H1 (cell line): ENCODE results near the gene RFNG. TPM values are rescaled to one million over a fixed set of nuclear protein-coding genes. Genes with fewer than 3 reads are reported as not detected.

ENCODE experiments used
- CTCF ChIA-PET: fragments of 300-600 bp; sonication (Branson Sonifier 250); formaldehyde crosslinking; loops from one replicate; lab custom pipeline; 2021; ENCODE audit not compliant: partially characterized antibody; lab: Charles Lee
- POLR2A ChIA-PET: fragments of 300-600 bp; sonication (Branson Sonifier 250); formaldehyde crosslinking; loops from one replicate; lab custom pipeline; 2021; ENCODE audit warnings: inconsistent platforms; ENCODE audit not compliant: partially characterized antibody; lab: Charles Lee
- DNase-seq, 2 experiments: peaks; one replicate each; pipeline versions ENCODE4 v3.0.0 to v3.0.0-alpha.2; 2010 to 2022; ENCODE audit warnings: low spot score in 2 of 2, low read depth in 1 of 2, mixed read lengths in 1 of 2
- FAIRE-seq: peaks from 2 replicates; lab custom pipeline; 2011; peaks lifted over from hg19 to GRCh38; lab: Jason Lieb, UNC
- H2AFZ ChIP-seq: 2 replicates; pipeline ENCODE4 v1.8.1; 2012; ENCODE audit warnings: low read length, inconsistent platforms
- H2AK5ac ChIP-seq: 2 replicates; pipeline ENCODE4 v1.6.1; 2013; ENCODE audit warnings: low read depth, low read length
- H2BK120ac ChIP-seq: replicated peaks from 2 replicates; pipeline ENCODE3; 2013; ENCODE audit warnings: low read depth, low read length, inconsistent platforms
- H2BK12ac ChIP-seq: 2 replicates; pipeline ENCODE4 v1.6.1; 2013; ENCODE audit warnings: low read depth, low read length
- H2BK15ac ChIP-seq: 2 replicates; pipeline ENCODE4 v1.6.1; 2013; ENCODE audit warnings: low read length
- H2BK20ac ChIP-seq: 2 replicates; pipeline ENCODE4 v1.6.1; 2013; ENCODE audit warnings: low read length
- H2BK5ac ChIP-seq: 2 replicates; pipeline ENCODE4 v1.6.1; 2013; ENCODE audit warnings: low read depth, low read length
- H3K14ac ChIP-seq: 2 replicates; pipeline ENCODE4 v1.6.1; 2013; ENCODE audit warnings: inconsistent platforms; ENCODE audit not compliant: insufficient read length
- H3K18ac ChIP-seq: 2 replicates; pipeline ENCODE4 v1.6.1; 2013; ENCODE audit warnings: low read length; ENCODE audit errors: extremely low read depth
- H3K23ac ChIP-seq: 2 replicates; pipeline ENCODE4 v1.6.1; 2013; ENCODE audit warnings: inconsistent platforms; ENCODE audit not compliant: insufficient read length
- H3K23me2 ChIP-seq: 2 replicates; pipeline ENCODE4 v1.6.1; 2013; ENCODE audit warnings: low read depth, low read length
- H3K27ac ChIP-seq: 2 replicates; pipeline ENCODE4 v1.6.1; 2011; ENCODE audit warnings: low read depth, low read length, inconsistent platforms
- H3K27me3 ChIP-seq, 4 experiments: replicated peaks in 1 of 4; 1 replicate in 1 of 4; 2 replicates in 3 of 4; pipeline versions ENCODE4 v1.6.1 to v1.8.1; 2011 to 2013; ENCODE audit warnings: low read length in 3 of 4, mild to moderate bottlenecking in 3 of 4, inconsistent platforms in 2 of 4, mixed read lengths in 2 of 4, moderate library complexity in 1 of 4; ENCODE audit not compliant: control insufficient read depth in 3 of 4, insufficient read depth in 3 of 4; ENCODE audit errors: extremely low read depth in 1 of 4
- H3K36me3 ChIP-seq, 4 experiments: 2 replicates each; pipeline versions ENCODE4 v1.6.1 to v1.8.1; 2011 to 2013; ENCODE audit warnings: mild to moderate bottlenecking in 4 of 4, low read length in 3 of 4, moderate library complexity in 2 of 4, control low read depth in 1 of 4, inconsistent platforms in 1 of 4; ENCODE audit not compliant: insufficient read depth in 4 of 4, control insufficient read depth in 2 of 4
- H3K4ac ChIP-seq: replicated peaks from 2 replicates; pipeline ENCODE3; 2013; ENCODE audit warnings: low read length, low read depth, mixed read lengths, inconsistent platforms; ENCODE audit not compliant: insufficient read length
- H3K4me1 ChIP-seq, 4 experiments: replicated peaks in 1 of 4; 1 replicate in 1 of 4; 2 replicates in 3 of 4; pipeline versions ENCODE4 v1.6.1 to v1.8.1; 2011 to 2013; ENCODE audit warnings: low read length in 3 of 4, inconsistent platforms in 2 of 4, mixed read lengths in 1 of 4; ENCODE audit not compliant: insufficient read depth in 4 of 4, control insufficient read depth in 3 of 4
- H3K4me2 ChIP-seq, 2 experiments: 2 replicates each; pipeline versions ENCODE4 v1.6.1 to v1.8.1; 2011 to 2013; ENCODE audit warnings: low read depth in 2 of 2, low read length in 2 of 2, control low read depth in 1 of 2, inconsistent platforms in 1 of 2, mild to moderate bottlenecking in 1 of 2; ENCODE audit not compliant: insufficient read depth in 1 of 2
- H3K4me3 ChIP-seq, 4 experiments: fragments of 200-600, 300-600 bp in 1 of 4; sonication (generic), shearing (Covaris generic), sonication (Bioruptor Twin) in 1 of 4; 2 replicates each; pipeline versions ENCODE4 v1.5.1 to v1.8.1; 2011 to 2016; ENCODE audit warnings: low read length in 4 of 4, low read depth in 3 of 4, control low read depth in 2 of 4, inconsistent platforms in 2 of 4, mild to moderate bottlenecking in 2 of 4, mixed read lengths in 1 of 4, moderate library complexity in 1 of 4; ENCODE audit not compliant: insufficient read depth in 2 of 4; ENCODE audit errors: extremely low read depth in 1 of 4
- H3K56ac ChIP-seq: replicated peaks from 2 replicates; pipeline ENCODE3; 2013; ENCODE audit warnings: low read depth, mild to moderate bottlenecking, mixed read lengths, low read length, inconsistent platforms; ENCODE audit not compliant: insufficient read length
- H3K79me1 ChIP-seq: 2 replicates; pipeline ENCODE4 v1.6.1; 2013; ENCODE audit warnings: low read depth, low read length, control low read depth
- H3K79me2 ChIP-seq, 2 experiments: 2 replicates each; pipeline versions ENCODE4 v1.6.1 to v1.8.1; 2012 to 2013; ENCODE audit warnings: low read length in 2 of 2, mild to moderate bottlenecking in 2 of 2, inconsistent platforms in 1 of 2; ENCODE audit not compliant: insufficient read depth in 2 of 2, control insufficient read depth in 1 of 2
- H3K9ac ChIP-seq, 4 experiments: replicated peaks in 1 of 4; 1 replicate in 1 of 4; 2 replicates in 3 of 4; pipeline versions ENCODE4 v1.6.1 to v1.8.1; 2011 to 2013; ENCODE audit warnings: low read depth in 3 of 4, low read length in 3 of 4, control low read depth in 2 of 4, mild to moderate bottlenecking in 2 of 4, moderate library complexity in 2 of 4, inconsistent platforms in 1 of 4; ENCODE audit errors: extremely low read depth in 1 of 4
- H3K9me3 ChIP-seq, 2 experiments: 2 replicates each; pipeline versions ENCODE4 v1.6.1 to v1.8.1; 2012 to 2013; ENCODE audit warnings: mild to moderate bottlenecking in 2 of 2, moderate library complexity in 2 of 2, control low read depth in 1 of 2, inconsistent platforms in 1 of 2, low read depth in 1 of 2, low read length in 1 of 2, mixed read lengths in 1 of 2; ENCODE audit not compliant: insufficient read depth in 2 of 2
- H4K20me1 ChIP-seq, 2 experiments: replicated peaks in 1 of 2; 2 replicates each; pipeline versions ENCODE3 to v1.8.1; 2011 to 2013; ENCODE audit warnings: inconsistent platforms in 2 of 2, low read length in 2 of 2, mild to moderate bottlenecking in 1 of 2; ENCODE audit not compliant: insufficient read depth in 2 of 2, control insufficient read depth in 1 of 2
- H4K5ac ChIP-seq: 2 replicates; pipeline ENCODE4 v1.6.1; 2013; ENCODE audit warnings: low read length, low read depth, mixed read lengths, inconsistent platforms; ENCODE audit not compliant: insufficient read length
- H4K8ac ChIP-seq: 2 replicates; pipeline ENCODE4 v1.8.0; 2013; ENCODE audit warnings: mild to moderate bottlenecking, moderate library complexity, low read length, inconsistent platforms; ENCODE audit not compliant: insufficient read depth; ENCODE audit errors: extremely low read depth
- H4K91ac ChIP-seq: replicated peaks from 2 replicates; pipeline ENCODE3; 2013; ENCODE audit warnings: low read length, mixed read lengths, inconsistent platforms; ENCODE audit not compliant: insufficient read length
- CBX8 ChIP-seq: fragments of 300-800, 300-1000 bp; sonication (generic); IDR thresholded peaks from 2 replicates; pipeline ENCODE4 v1.7.1; 2016; ENCODE audit warnings: low read depth, low read length, borderline replicate concordance
- FOSL1 ChIP-seq: IDR thresholded peaks from 2 replicates; pipeline ENCODE4 v1.6.1; 2011; ENCODE audit warnings: mild to moderate bottlenecking, low read depth, low read length, moderate library complexity; ENCODE audit not compliant: insufficient read depth
- SAP30 ChIP-seq: fragments of 300-600 bp; sonication (generic); IDR thresholded peaks from 2 replicates; pipeline ENCODE4 v1.7.1; 2012; ENCODE audit warnings: low read length, moderate library complexity, mild to moderate bottlenecking, inconsistent platforms; ENCODE audit not compliant: insufficient read depth, insufficient replicate concordance
- TEAD4 ChIP-seq: IDR thresholded peaks from 2 replicates; pipeline ENCODE4 v1.6.1; 2012; ENCODE audit warnings: low read depth, low read length, inconsistent platforms, mixed read lengths
- YY1 ChIP-seq: IDR thresholded peaks from 2 replicates; pipeline ENCODE4 v1.6.1; 2011; ENCODE audit warnings: low read depth, mild to moderate bottlenecking, low read length
- whole genome bisulfite sequencing, 2 experiments: shearing (Covaris generic) in 1 of 2; methylation state at CpG; one replicate each; pipeline versions ENCODE4 v1.1.6 to v1.1.7; 2013 to 2015; ENCODE audit warnings: low lambda C conversion rate in 2 of 2, mixed read lengths in 2 of 2, inconsistent platforms in 1 of 2, low coverage in 1 of 2, missing lambda C conversion rate in 1 of 2; ENCODE audit not compliant: insufficient replicate concordance in 2 of 2, insufficient coverage in 1 of 2, insufficient read length in 1 of 2; ENCODE audit errors: extremely low coverage in 1 of 2, missing lambda C conversion rate in 1 of 2; 5-methylcytosine and 5-hydroxymethylcytosine counted together
- polyA plus RNA-seq, 7 experiments: library from polyadenylated mRNA; depleted of rRNA in 3 of 7; stranded (reverse) in 5 of 7; unstranded in 2 of 7; fragments of >200 nt in 5 of 7; fragments of 200-250 nt in 2 of 7; gene quantifications; 1 replicate in 5 of 7; 2 replicates in 1 of 7; 4 replicates in 1 of 7; pipeline versions ENCODE4 v1.2.1 to v1.2.3, GENCODE V29; 2011 to 2013; ENCODE audit warnings: missing spikeins in 2 of 7, mixed read lengths in 2 of 7
- total RNA-seq: library from RNA; stranded (reverse); fragmentation: NEBNext Ultra II Directional; extraction: Animal tissue kit (Norgen Biotek cat#: 25700); gene quantifications from 2 replicates; pipeline ENCODE4 v1.2.1, GENCODE V29; 2021

Gene RFNG
- total and polyA plus RNA-seq, 2 of the 8 experiments (the other 6 are each of a cell fraction or from before 2014, with no cell fraction given): 26.7 to 28.4 TPM

DNA sequence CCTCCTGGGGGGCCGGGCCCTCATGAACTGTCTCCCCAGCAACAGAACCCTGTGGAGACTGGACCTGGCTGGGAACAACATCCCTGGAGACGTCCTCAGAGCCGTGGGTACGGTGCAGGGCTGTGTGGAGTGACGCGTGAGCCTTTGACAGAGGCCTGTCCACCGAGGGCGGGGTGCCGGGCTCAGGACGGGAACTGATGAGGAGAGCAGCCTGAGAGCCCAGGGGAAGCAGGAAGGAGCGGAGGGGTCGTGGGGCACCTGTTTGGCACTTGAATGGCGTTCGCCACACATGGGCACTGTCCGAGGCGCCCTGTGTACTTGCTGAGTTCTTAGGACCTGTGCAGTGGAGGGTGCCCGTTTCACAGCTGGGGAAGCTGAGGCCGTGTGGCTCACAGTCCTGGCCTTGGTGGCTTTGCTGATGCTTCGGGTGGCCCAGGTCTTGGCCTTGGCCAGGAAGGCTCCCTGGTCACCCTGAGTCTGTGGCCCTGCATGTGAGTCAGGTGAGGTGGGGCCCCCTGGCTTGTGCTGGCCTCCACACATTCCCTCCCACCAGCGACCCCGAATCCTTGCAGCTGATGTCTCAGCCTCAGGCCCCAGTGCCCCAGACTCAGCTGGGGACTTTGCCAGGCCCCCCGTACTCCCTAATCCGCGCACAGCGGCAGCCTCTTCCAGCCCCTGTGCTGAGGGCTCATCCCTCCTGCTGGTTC lies 26.1 kb downstream of the RFNG start:
- H3K4me1 ChIP-seq: peaks cover 0 to 14% (median 8%) of the 10 kb centered on the region in 4 experiments; a peak in 5 of 7 replicates
- no peak overlapping the region for H2AFZ ChIP-seq
- H4K5ac ChIP-seq: no peak overlapping the region
- H3K4ac ChIP-seq: no peak overlapping the region
- H3K23me2 ChIP-seq: peaks cover 12% of the 10 kb centered on the region
- H2AK5ac ChIP-seq: no peak overlapping the region
- H3K27ac ChIP-seq: no peak overlapping the region
- no peak overlapping the region; the same call in 1 of the 2 replicates for H4K8ac ChIP-seq
- H2BK15ac ChIP-seq: no peak overlapping the region
- H2BK5ac ChIP-seq: no peak overlapping the region
- no peak overlapping the region for H2BK12ac ChIP-seq
- no peak overlapping the region for H2BK20ac ChIP-seq
- H3K14ac ChIP-seq: no peak overlapping the region
- H3K9me3 ChIP-seq: no peaks in the 10 kb centered on the region
- no peak for DNase-seq
- no peak overlapping the region for H3K56ac ChIP-seq
- H4K91ac ChIP-seq: no peak overlapping the region
- H3K9ac ChIP-seq: no peak overlapping the region; a peak in 1 of 7 replicates
- no peak overlapping the region for H2BK120ac ChIP-seq
- H4K20me1 ChIP-seq: peaks cover 1 to 18% of the 10 kb centered on the region in 2 experiments
- H3K23ac ChIP-seq: no peak overlapping the region
- ChIA-PET POLR2A (interaction anchor here (0.6 to 1.5 kb wide), 2 partner anchors 71 to 154 kb away, joined by 3 to 4 read pairs; no protein-coding TSS in a partner anchor), CTCF (interaction anchor here (1.1 to 1.4 kb wide), 3 partner anchors 27 to 128 kb away, joined by 3 to 4 read pairs (median 3); partner anchors contain the start of genes GPS1 and RFNG)
- no peak overlapping the region for H3K4me2 ChIP-seq
- no peak overlapping the region for H3K18ac ChIP-seq
- TF ChIP-seq FOSL1: no peak
- TF ChIP-seq YY1: no peak
- no peak for TF ChIP-seq CBX8
- TF ChIP-seq SAP30: no peak
- TF ChIP-seq TEAD4: no peak
- WGBS, 2 experiments: 91% methylated on average over 25 of the region's 25 CpGs; no CpG with 5 or more reads in 1 of the 2 experiments
- H3K4me3 ChIP-seq: no peak overlapping the region
- H3K36me3 ChIP-seq: no peaks in the 10 kb centered on the region; a peak in 1 of 8 replicates
- peaks cover 0 to 12% of the 10 kb centered on the region in 2 experiments; a peak in 1 of 4 replicates for H3K79me2 ChIP-seq
- no peaks in the 10 kb centered on the region for H3K27me3 ChIP-seq
- peaks cover 4% of the 10 kb centered on the region; the same call in 1 of the 2 replicates for H3K79me1 ChIP-seq
- FAIRE-seq: no peak
